ENCODE results near the gene SAP25.
"Not testable (repeated sequence)": the region's sequence is repeated elsewhere in the genome, so short reads cannot be mapped to it uniquely, and the experiment has no call there.

SAP25 gene

DNA sequence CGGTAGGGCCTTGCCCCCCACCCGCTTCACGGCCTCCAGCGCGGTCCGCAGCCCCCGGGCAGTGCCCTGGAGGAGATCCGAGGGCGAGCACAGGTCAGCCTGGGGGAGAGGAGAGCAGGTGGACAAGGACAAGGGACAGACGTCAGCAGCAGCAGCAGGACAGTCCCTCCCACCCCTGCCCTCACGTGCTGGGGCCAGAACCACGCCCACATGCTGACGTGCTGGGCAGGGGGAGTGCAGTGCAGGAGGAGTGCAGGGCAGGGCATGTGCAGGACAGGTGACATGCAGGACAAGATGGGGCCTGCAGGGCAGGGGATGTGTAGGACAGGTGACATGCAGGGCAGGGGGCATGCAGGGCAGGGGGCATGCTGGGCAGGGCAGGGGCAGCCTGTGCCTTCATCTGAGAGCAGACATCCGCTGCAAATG lies 1.5 kb upstream of the SAP25 start:
- no peak for DNase-seq

DNA sequence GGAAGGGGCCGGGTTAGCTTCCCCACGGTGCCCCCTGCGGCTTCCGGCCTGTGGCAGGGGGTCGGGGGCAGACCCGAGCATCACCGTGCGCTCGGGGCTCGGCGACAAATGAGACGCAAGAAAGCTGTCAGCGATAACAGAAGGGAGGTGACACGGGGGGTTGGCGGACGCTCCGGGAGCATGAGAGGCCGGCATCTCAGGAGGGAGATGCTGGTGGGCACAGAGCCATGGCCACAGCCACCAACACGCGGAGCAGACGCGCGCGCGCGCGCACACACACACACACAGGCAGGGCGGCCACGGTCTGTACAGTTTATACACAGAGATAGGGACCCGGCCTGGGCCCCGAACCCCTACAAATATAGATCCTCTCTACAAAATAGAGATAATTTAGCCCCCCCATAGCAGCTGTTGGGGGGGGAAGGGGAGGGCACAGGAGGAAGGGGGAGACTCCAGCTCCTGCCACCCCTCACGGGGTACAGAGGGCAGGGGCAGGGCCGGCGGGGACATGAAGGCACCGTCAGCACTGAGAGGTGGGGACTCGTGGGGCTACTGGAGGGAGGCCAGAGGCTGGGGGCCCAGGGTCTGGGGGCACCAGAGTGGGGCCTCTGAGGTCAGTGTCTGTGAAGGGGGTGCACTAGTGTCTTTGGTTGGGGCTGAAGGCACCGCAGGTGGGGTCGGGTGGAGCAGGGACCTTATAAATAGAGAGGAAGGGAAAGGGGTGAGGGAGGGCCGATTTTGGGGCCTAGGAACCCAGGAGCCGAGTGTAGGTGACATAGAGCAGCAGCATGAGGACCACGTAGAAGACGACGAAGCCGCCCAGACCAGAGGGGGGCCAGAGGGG lies 884 bp upstream of the SAP25 start:
- no peak for DNase-seq

DNA sequence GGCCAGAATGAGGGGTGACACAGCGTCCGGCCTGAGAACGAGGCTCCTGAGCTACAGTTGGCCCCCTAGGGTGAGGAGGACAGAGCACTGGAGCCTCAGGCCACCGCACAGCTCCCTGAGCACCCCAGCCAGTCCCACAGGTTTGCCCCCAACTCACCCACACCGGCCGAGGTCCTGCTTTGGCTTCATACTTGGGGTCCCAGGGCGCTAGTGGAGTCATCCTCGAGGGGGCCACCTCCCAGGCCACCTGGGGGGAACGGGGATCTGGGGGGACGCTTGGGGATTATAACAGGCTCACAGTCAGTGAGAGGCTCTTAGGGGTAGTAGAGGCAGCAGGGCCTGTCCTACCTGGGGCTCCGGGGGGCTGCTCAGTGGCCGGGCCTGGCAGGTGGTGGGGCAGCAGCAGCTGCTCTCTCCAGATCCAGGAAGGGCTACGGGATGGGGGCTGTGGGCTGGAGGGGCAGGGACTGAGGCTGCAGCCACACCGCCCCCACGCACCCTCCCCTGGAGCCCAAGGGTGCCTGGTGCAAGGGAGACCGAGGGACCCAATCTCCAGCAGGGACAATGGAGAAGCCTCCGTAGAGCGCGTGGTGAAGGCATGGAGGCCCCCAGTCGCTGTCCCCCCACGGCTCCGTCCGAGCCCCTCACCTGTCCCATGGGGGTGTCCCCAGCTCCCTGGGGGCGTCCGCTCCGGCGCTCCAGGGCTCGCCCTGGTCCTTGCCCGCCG lies 588 bp downstream of the SAP25 start:
- no peak for DNase-seq

DNA sequence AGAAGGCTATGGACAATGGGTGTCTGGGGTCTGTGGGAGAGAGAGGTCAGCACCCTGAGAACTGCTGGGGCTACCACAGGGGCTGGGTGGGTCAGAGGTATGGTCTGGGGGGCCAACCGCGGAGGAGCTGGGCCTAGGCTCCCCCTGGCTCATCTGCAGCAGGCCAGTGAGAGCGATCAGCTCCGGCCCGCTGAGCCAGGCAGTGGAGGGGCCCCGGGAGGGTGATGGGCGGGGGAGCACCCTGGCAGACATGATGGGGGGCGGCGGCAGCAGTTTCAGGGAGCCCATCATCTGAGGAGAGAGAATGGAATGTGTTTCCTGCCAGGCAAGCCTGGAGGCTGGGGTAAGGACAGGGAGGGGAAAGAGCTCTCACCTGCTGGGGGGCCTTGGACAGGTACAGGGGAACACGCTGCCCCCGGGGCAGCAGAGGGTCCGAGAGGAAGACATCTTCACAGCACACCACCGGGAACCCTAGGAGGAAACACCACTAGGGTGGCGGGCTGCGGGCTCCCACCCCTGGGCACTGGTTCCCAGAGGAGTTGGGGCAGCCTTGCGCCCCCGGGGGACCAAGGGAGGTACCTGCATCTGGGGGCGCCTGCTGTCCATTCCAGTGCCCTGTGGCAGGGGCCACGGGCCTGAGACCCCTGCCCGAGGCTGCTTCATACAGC lies 1.3 kb downstream of the SAP25 start:
- DNase-seq = no peak

DNA sequence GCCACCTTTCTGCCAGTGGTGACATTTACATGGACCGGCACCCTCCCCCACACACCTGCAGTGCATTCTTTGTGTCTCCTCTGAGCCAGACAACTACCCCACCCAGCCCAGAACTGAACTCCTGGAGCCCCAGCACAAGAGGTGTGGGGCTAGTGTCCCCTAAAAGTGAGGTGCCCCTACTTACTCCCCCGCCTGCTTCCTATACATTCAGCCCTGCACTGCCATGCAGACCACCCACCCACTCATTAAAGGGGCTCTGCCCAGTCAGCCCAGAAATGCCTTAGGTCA lies 1.9 kb downstream of the SAP25 start:
- no peak for DNase-seq

DNA sequence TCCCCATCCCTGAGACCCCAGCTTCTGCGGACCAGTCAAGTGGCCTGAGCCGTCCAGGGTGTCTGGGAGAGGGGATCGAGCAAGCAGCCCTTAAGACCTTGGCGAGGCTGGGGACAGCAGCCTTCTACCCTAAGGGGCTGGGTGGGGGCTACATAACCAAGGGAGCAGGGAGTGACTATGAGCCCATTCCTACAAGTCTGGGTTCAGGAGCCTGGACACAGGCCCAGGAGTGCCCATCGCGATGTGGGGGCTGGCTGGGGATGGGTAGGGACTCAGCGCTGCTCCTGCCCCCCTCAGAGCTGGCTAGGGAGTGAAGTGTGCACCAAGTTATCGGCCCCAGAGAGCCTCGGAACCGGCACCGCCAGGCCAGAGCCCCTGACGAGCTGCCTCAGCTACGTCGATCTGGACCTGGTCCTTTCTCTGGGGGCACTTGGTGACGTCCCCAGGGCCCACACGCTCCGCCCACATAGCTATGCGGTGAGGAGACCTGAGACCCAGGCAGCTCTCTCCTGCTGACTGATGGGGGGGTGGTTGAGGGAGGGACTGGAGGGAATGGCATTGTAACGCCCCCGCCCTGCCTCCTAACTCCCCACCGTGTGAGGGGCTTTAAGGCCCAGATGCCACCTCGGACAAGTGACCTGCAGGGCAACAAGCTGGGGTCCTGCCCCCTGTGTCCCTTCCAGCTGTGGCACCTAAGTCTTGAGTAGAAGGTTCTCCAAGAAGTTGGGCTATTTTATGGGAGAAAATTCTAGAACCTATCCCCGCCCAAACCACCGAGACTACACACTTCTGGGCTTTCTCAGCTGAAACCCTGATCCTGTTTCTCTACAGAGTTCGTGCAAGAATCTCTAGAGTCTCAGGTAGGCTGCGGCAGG lies 2.5 kb downstream of the SAP25 start:
- no peak for DNase-seq

DNA sequence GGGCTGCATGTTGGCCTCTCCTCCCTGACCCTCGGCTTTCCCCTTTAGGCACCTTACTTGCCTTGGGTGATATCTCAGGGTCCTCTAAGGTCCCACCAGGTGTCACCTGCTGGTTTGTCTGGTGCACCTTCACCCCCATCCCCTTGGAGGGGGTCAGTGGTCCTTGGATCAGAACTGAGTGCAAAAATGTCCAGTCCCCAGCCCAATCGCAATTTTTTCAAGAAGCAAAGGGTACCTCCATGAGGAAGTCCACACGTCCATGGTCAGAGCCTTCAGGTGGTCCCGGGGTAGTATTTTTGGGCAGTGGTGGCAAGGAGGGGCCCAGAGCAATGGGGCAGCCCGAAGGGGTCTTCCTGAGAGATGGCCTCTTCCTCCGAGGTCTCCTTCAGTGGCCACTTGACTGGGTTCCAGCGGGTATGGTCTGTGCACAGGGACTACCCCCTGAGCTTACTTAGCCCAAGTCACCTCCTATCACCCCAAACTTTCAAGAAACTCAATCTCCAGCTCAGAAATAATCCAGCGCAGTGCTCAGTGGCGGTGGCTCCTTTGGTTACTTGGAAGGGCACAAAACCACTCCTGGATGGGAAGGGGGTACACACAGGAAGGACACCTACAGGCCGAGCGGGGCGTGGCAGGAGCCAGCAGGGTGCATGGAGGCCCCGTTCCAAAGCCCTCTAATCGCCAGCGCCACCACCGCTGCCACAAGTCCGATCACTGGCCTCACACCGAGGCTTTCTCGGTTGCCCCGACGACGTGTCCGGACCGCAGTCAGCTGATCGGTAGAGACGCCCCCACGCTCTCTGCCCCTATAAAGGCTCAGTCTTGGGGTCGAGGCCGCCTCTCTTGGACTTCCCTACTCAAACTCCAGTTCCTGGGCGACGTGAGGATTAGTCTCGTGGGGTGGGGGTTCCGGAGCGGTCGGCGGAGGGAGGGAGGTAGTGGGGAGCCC lies 4.5 kb downstream of the SAP25 start:
- DNase-seq = peak; percentile 71

DNA sequence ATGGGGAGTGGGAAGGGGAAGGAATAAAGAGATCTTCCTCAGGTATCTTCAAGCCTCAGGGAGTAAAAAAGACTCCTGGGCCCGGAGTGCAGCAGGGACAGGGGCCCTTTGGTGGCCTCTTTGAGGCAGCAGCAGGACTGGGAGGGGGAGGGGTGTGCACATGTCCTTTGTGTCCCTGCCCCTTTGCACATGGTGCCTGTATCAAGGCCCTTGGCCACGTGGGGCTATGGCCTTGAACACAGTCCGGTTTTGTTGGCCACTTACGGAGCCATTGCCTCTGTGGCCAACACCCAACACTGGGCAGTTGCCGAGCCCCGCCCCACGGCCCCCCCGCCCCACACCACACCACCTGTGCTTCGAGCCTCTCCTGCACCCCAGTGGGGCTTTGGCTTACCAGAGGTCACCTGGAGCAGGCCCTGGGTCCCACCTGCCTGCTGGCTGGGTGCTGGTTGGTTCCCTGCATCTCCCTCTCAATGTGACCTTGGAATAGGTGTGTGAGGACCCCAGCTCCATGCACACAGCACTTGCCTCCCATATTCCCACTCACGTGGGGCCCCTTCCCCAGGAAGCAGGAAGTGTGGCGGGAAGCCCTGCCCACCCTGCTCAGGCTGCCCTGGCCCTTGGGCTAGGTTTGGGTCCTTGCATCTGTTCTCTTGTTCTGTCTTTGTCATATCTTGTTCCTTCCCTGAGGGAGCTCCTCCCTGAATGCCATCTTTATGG lies 5.4 kb downstream of the SAP25 start:
- DNase-seq = no peak

DNA sequence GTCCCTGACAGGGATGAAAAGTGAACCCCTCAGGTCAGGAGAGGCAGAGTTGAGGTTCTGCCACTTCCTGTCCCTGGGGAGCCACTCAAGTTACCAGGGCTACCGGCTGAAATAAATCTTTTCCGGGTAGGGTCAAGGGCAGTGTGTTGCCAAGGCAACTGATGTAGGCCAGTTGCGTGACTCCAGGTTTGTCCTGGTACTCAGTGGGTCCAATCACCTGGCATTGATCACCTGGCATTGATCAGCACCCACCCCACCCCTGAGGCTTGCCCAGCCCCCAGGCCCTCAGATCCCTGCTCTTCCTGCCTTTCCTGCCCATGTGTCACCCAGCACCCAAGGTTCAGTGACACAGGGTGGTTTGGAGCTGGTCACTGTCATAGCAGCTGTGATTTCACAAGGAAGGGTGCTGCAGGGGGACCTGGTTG lies 5.9 kb downstream of the SAP25 start:
- DNase-seq = no peak

DNA sequence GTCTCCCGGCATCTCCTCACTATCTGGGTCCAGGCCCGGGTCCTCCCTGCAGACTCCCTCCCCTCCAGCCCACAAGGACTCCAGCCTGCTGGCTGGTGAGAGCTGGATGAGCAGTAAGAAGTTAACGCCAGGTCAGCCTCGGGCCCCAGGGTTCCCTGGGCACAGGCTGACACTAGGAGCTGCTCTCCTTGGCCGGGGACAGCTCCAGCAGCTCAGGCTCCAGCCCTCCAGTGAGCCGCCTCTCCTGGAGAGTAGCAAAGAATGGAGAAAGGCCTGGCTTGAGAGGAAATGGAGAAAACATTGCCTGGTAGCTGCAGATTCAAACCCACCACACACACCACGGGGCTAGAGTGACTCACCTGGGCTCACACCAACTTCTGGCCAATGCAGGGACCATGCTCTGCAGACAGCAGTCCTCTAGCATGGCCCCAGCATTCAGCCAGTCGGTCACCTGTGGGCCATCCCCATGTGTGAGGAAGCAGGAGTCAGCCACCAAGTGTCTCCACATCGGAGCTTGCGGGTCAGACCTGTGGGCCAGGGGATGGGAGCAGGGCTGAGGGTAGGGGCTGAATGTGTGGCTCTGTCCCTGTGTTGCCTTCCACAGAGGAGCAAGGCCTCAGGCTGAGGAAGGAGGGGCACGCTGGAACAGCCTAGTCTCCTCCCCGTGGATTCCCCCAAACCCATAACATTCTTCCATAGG lies 6.5 kb downstream of the SAP25 start:
- DNase-seq = no peak

DNA sequence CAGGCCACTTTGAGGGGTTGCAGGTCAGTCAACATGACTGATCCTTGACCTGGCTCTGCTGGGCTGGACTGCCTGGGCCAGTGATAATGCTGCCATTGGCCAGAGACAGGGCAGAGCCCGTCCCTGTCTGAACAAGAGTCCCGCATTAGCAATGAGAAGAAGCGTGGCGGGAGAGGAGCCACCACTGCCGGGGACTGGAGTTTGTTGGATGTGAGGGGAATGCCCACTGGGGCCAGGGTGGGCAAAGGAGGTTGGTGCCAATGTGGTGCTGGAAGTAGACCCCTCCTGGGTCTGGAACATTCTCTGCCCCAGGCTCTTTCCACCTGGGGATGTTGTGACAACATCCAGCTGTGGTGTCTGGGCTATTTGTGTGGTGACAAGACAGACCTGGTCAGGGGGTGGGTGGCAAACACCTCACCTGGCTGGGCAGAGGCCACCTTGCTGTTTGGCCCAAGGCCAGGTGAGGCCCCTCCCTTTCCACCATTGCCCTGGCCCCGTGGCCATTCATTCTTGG lies 7.6 kb downstream of the SAP25 start:
- DNase-seq = no peak

DNA sequence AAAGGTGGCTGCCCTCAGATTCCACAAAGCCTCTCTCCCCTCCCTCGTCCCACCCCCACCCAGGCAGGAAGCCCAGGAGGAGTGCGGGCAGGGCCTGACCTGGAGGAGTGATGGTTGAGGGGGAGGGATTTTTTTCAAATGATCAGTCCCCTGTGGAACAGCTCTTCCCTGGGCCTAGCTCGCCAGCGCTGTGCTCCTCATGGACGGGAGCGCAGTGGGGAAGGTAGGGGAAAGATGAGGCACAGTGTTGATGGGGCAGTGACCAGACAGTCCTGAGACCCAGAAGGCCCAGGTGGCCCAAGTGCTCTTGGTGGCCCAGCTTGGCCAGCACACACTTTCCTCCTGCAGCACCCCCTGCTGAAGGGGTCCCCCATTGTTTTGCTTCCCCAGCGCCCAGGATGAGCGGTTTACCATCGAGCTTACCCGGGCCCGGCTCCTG lies 8.5 kb downstream of the SAP25 start:
- DNase-seq = no peak

DNA sequence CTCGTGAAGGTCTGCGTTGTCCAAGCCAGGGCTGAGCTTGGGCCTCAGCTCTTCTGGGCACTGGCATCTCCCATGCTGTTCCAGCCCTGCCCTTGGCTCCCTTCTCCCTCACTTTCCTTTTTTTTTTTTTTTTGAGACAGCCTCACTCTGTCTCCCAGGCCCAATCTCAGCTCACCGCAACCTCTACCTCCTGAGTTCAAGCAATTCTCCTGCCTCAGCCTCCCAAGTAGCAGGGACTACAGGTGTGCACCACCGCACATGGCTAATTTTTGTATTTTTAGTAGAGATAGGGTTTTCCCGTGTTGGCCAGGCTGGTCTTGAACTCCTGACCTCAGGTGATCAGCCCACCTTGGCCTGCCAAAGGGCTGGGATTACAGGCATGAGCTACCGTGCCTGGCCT lies 9.3 kb downstream of the SAP25 start:
- DNase-seq = not testable (repeated sequence)

DNA sequence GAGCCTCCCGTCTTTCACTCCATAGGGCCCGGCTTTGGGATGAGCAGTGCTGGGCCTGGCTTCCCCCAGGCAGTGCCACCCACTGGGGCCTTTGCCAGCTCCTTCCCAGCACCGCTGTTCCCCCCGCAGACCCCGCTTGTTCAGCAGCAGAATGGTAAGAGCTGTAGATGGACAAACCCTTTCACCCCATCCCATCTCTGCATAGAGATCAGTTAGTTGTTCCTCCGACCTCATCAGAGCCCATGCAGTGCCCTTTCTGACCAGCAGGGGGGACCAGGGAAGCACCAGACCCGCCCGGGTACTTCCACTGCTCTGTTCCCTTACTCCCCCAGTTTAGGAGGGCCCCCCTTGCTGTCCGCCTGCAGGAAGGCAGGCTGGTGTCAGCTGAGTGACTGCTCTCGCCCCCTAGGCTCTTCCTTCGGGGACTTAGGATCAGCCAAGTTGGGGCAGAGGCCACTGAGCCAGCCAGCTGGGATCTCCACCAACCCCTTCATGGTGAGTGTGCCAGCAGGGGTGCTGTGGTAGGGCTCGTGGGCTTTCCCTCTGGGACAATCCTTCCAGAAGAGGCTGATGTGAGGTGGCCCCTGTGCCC lies 9.8 kb downstream of the SAP25 start:
- peak; percentile 56 for DNase-seq

DNA sequence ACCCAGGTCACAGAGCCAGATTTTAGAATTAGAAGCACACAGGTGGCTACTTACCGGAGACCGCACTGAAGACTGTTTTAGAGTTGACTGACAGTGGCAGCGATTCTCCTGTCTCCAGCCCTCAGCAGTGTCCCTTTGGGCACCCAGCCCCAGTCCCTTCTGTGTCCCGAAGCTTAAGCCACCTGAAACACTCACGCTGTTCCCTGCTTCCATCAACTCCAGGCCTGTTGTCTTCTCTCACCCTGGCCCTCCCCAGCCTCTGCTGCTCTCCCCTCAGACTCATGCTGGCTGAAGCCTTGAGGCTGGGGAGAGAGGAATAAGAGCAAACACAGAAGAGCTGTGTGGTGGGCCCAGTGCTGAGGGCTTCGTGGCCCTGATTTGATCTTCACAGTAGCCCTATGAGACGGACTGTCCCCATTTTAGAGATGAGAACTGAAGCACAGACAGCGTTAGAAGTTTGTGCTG lies 10.6 kb downstream of the SAP25 start:
- DNase-seq = no peak

DNA sequence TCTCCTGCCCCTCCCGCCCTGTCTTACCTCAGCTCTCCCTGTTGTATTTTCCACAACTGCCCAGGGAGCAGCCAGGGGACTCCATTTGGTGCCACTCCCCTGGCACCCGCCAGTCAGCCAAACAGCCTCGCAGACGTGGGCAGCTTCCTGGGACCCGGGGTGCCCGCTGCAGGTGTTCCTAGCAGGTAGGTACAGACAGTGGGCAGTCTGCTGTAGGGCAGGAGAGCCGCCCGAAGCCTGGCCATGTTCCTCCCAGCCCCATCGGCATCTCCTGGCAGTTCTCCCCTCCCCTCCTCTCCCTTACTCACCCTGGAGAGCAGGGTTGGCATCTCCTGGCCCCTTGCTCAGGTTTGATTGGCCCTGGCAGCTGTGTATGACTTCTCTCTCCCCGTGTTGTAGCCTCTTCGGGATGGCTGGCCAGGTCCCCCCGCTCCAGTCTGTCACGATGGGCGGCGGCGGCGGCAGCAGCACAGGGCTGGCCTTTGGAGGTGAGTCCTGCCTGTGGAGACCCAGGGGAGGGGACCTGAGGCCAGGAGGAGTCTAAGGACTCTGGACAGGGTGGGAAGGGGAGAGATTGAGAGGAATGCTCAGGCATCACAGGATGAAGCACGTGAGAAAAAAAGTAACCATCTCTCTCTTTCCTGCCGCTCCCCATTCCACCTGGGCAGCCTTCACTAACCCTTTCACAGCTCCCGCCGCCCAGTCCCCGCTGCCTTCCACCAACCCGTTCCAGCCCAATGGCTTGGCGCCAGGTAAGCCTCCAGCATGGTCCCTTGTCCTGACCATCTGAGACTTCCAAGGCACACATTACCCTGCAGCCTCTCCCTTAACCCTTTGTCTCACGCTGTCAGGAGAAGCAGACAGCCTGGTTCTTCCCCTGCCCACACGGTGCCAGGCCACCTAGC lies 11.3 kb downstream of the SAP25 start:
- no peak for DNase-seq

DNA sequence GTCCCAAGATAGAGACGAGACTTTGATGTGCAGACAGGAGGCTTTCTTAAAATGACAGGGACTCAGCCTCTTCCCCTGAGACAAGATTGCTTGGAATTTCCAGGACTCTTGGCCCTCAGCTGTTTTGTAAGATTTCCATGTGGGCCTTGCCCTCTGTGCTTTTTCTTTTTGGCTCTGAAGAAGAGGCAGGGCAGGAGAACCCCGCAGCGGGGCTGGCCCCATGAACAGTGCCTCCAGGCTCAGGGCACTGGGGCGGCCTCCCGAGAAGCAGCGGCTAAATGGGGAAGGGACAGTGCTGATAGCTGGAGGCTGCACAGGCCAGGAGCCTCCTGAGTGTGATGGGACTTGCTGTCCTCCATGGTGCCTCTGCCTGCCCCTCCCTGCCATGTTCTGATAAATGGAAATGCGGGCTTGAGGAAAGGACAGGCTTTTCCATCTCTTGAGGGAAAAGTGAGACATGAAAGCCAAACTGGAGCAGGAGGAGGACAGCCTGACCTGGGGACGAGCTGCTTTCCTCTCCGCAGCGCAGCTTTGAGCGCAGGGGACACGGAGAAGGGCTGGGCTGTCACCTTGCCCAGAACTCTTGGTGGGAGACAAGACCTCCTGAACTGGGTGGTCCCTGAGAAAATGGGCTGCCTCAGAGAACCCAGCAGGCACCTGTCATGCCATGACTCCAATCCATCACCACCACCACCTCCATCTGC lies 12.1 kb downstream of the SAP25 start:
- no peak for DNase-seq

DNA sequence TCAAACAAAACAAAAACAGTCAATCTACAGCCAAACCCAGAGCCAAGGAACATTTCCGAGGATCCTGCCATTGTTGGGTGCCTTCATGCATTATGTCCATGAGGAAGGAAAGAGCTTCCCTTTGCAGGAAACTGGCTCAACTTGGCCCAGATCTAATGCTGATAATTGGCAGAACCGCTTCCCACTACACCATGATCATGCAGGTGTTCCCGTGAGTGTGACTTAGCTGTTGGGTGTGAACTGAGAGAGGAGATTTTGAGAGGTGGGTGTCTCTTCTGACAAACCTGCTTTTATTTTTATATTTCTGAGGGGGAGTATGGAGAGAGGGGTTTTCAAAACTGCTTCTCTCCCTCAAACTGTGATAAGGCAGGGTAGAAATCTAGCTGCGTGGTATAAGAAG lies 14.6 kb downstream of the SAP25 start:
- DNase-seq = no peak
